Mesendoderm (in vitro differentiated cells): ENCODE data around the gene BMI1.
A peak's percentile ranks its signal among the peaks of the same experiment; 100 is the strongest.

Experiments
- DNase-seq: peaks from one replicate; pipeline ENCODE4 v3.0.0; 2013
- H2AK5ac ChIP-seq: 2 replicates; pipeline ENCODE4 v1.6.1; 2013; ENCODE audit warnings: low read length, inconsistent platforms
- H2BK120ac ChIP-seq: 2 replicates; pipeline ENCODE4 v1.6.1; 2013; ENCODE audit warnings: low read depth, mild to moderate bottlenecking, low read length, moderate library complexity, mixed read lengths
- H2BK15ac ChIP-seq: replicated peaks from 2 replicates; pipeline ENCODE4 v1.6.1; 2013; ENCODE audit warnings: low read depth, mild to moderate bottlenecking, moderate library complexity
- H2BK5ac ChIP-seq: 2 replicates; pipeline ENCODE4 v1.6.1; 2013; ENCODE audit warnings: low read length, inconsistent platforms
- H3K18ac ChIP-seq: 2 replicates; pipeline ENCODE4 v1.6.1; 2013; ENCODE audit warnings: mild to moderate bottlenecking, low read length, mixed read lengths
- H3K23ac ChIP-seq: one replicate; pipeline ENCODE4 v1.6.1; 2013; ENCODE audit warnings: low read length
- H3K27ac ChIP-seq: 2 replicates; pipeline ENCODE4 v1.5.1; 2013; ENCODE audit warnings: low read depth, mild to moderate bottlenecking, inconsistent platforms, low read length, moderate library complexity
- H3K27me3 ChIP-seq: 2 replicates; pipeline ENCODE4 v1.6.1; 2013; ENCODE audit warnings: low read length, control low read depth, mild to moderate bottlenecking, inconsistent platforms; ENCODE audit not compliant: insufficient read depth, poor library complexity
- H3K36me3 ChIP-seq: 2 replicates; pipeline ENCODE4 v1.6.1; 2013; ENCODE audit warnings: low read length, inconsistent platforms; ENCODE audit not compliant: control insufficient read depth, insufficient read depth
- H3K4ac ChIP-seq: one replicate; pipeline ENCODE4 v1.6.1; 2013; ENCODE audit warnings: low read depth, mild to moderate bottlenecking, low read length, moderate library complexity
- H3K4me1 ChIP-seq: 2 replicates; pipeline ENCODE4 v1.6.1; 2013; ENCODE audit warnings: low read depth, low read length, inconsistent platforms; ENCODE audit not compliant: control insufficient read depth
- H3K4me2 ChIP-seq: 2 replicates; pipeline ENCODE4 v1.6.1; 2013; ENCODE audit warnings: low read length
- H3K4me3 ChIP-seq: 2 replicates; pipeline ENCODE4 v1.5.1; 2013; ENCODE audit warnings: mild to moderate bottlenecking, low read length
- H3K56ac ChIP-seq: one replicate; pipeline ENCODE4 v1.6.1; 2013; ENCODE audit warnings: low read length
- H3K79me1 ChIP-seq: 2 replicates; pipeline ENCODE4 v1.6.1; 2013; ENCODE audit warnings: low read length, inconsistent platforms
- H3K79me2 ChIP-seq: 2 replicates; pipeline ENCODE4 v1.6.1; 2013; ENCODE audit warnings: mild to moderate bottlenecking, low read length; ENCODE audit not compliant: control insufficient read depth, insufficient read depth
- H3K9ac ChIP-seq: 2 replicates; pipeline ENCODE4 v1.6.1; 2013; ENCODE audit warnings: low read length, inconsistent platforms
- H4K5ac ChIP-seq: one replicate; pipeline ENCODE4 v1.6.1; 2013; ENCODE audit warnings: low read length
- H4K8ac ChIP-seq: one replicate; pipeline ENCODE4 v1.6.1; 2013; ENCODE audit warnings: low read depth, mild to moderate bottlenecking, control low read depth, low read length, moderate library complexity
- WGBS: extraction: QIAGEN DNeasy Blood & Tissue Kit; methylation state at CpG from one replicate; pipeline ENCODE4 v1.1.7; 2013; ENCODE audit warnings: low lambda C conversion rate, missing lambda C conversion rate; ENCODE audit not compliant: insufficient coverage; ENCODE audit errors: extremely low coverage; 5-methylcytosine and 5-hydroxymethylcytosine counted together

BMI1 gene

GRCh38 chr10:22368402-22368801 lies 47.5 kb downstream of the BMI1 start:
- no peak for DNase-seq
- no peak overlapping the region for H2BK5ac ChIP-seq
- H3K36me3 ChIP-seq = no peaks in the 10 kb centered on the region
- no peaks in the 10 kb centered on the region for H3K4me1 ChIP-seq
- no peak overlapping the region for H3K4me2 ChIP-seq
- no peak overlapping the region for H2BK120ac ChIP-seq
- no peaks in the 10 kb centered on the region for H3K79me2 ChIP-seq
- no peak overlapping the region for H3K4ac ChIP-seq
- no CpG with 5 or more reads among the region's 4 CpGs for WGBS
- no peak overlapping the region for H4K5ac ChIP-seq
- H3K9ac ChIP-seq = no peak overlapping the region
- H3K27me3 ChIP-seq = no peaks in the 10 kb centered on the region
- H2BK15ac ChIP-seq = no peak overlapping the region
- H4K8ac ChIP-seq = no peak overlapping the region
- H3K18ac ChIP-seq = no peak overlapping the region
- no peak overlapping the region for H3K56ac ChIP-seq
- no peak overlapping the region for H3K23ac ChIP-seq
- H3K79me1 ChIP-seq = no peaks in the 10 kb centered on the region
- H3K27ac ChIP-seq = no peak overlapping the region
- no peak overlapping the region for H2AK5ac ChIP-seq
- no peak overlapping the region for H3K4me3 ChIP-seq

- no CpG with 5 or more reads among the region's 2 CpGs for WGBS
- H3K27ac ChIP-seq = no peak overlapping the region
- no peak overlapping the region for H3K18ac ChIP-seq
- no peak overlapping the region for H2AK5ac ChIP-seq
- no peak overlapping the region for H3K4ac ChIP-seq
- H3K36me3 ChIP-seq = no peaks in the 10 kb centered on the region
- no peak for DNase-seq
- no peak overlapping the region for H4K8ac ChIP-seq
- no peak overlapping the region for H3K9ac ChIP-seq
- no peaks in the 10 kb centered on the region for H3K27me3 ChIP-seq
- no peaks in the 10 kb centered on the region for H3K79me1 ChIP-seq
- no peaks in the 10 kb centered on the region for H3K79me2 ChIP-seq
- no peak overlapping the region for H2BK15ac ChIP-seq
- no peak overlapping the region for H3K23ac ChIP-seq
- H4K5ac ChIP-seq = no peak overlapping the region
- H3K4me3 ChIP-seq = no peak overlapping the region
- H2BK120ac ChIP-seq = no peak overlapping the region
- no peak overlapping the region for H2BK5ac ChIP-seq
- no peaks in the 10 kb centered on the region for H3K4me1 ChIP-seq
- no peak overlapping the region for H3K4me2 ChIP-seq
- no peak overlapping the region for H3K56ac ChIP-seq
Observed at GRCh38 chr10:22368981-22369380, 48.1 kb downstream of the BMI1 start.

- Histone ChIP-seq H3K9ac (no peak overlapping the region), H4K8ac (no peak overlapping the region), H3K4me2 (no peak overlapping the region), H2BK5ac (no peak overlapping the region), H3K79me1 (no peaks in the 10 kb centered on the region), H3K4ac (no peak overlapping the region), H3K27ac (no peak overlapping the region), H3K23ac (no peak overlapping the region), H3K56ac (no peak overlapping the region), H3K36me3 (no peaks in the 10 kb centered on the region), H3K27me3 (no peaks in the 10 kb centered on the region), H3K79me2 (no peaks in the 10 kb centered on the region), H2BK15ac (no peak overlapping the region), H3K4me1 (no peaks in the 10 kb centered on the region), H4K5ac (no peak overlapping the region), H2AK5ac (no peak overlapping the region), H2BK120ac (no peak overlapping the region), H3K4me3 (no peak overlapping the region), H3K18ac (no peak overlapping the region)
- no CpG with 5 or more reads among the region's 5 CpGs for WGBS
- peak; percentile 20 for DNase-seq
Observed at GRCh38 chr10:22369434-22370072, 48.7 kb downstream of the BMI1 start.

DNA sequence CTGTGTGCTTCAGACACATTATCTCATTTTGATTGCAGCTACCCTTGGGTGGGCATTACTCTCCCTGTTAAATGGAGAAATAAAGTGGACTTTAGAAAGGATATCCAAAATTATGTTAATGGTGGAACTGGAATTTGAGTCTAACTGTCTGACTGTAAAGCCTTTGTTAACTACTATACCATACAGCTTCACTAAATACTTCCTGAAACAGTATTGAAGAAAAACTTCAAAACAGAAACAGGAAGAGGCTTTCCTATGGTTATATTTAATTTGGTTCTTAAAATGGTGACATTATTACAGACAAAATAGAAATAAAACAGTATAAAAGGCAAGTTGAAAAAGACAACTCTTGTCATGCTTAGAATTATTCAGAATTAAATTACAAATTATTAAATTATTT lies 49.4 kb downstream of the BMI1 start:
- no peak overlapping the region for H3K4me2 ChIP-seq
- H3K9ac ChIP-seq = no peak overlapping the region
- no peak overlapping the region for H2BK120ac ChIP-seq
- no peaks in the 10 kb centered on the region for H3K4me1 ChIP-seq
- H3K4ac ChIP-seq = no peak overlapping the region
- H4K5ac ChIP-seq = no peak overlapping the region
- H3K79me1 ChIP-seq = no peaks in the 10 kb centered on the region
- no peak overlapping the region for H4K8ac ChIP-seq
- no peak overlapping the region for H2BK5ac ChIP-seq
- H3K4me3 ChIP-seq = no peak overlapping the region
- H3K79me2 ChIP-seq = no peaks in the 10 kb centered on the region
- no peaks in the 10 kb centered on the region for H3K27me3 ChIP-seq
- H3K23ac ChIP-seq = no peak overlapping the region
- H2AK5ac ChIP-seq = no peak overlapping the region
- no peak for DNase-seq
- no peak overlapping the region for H2BK15ac ChIP-seq
- H3K36me3 ChIP-seq = no peaks in the 10 kb centered on the region
- H3K56ac ChIP-seq = no peak overlapping the region
- no peak overlapping the region for H3K18ac ChIP-seq
- no peak overlapping the region for H3K27ac ChIP-seq

DNA sequence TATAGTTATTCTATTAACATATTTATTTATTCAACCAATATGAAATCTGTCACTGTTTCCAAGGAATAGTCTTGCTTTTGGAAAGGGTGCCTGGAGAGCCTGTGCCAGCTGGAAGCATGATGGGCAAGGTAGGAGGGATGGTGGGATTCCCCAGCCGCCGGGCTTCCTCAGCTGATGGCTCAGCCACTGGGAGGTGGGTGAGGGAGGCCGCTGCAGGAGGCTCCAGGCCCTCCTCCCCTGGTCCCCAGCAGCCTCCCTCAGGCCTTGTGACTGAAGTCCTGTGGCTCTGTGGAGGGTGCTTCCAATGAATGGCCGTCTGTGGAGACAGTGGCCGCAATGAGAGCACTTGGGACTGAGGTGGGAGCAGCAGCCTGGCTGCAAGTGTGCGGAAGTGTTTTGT lies 51.4 kb downstream of the BMI1 start:
- no peak overlapping the region for H3K4ac ChIP-seq
- no peak overlapping the region for H3K4me2 ChIP-seq
- H2BK5ac ChIP-seq = no peak overlapping the region
- H3K36me3 ChIP-seq = no peaks in the 10 kb centered on the region
- no peak overlapping the region for H3K56ac ChIP-seq
- H3K27ac ChIP-seq = no peak overlapping the region
- no peaks in the 10 kb centered on the region for H3K4me1 ChIP-seq
- H4K5ac ChIP-seq = no peak overlapping the region
- H4K8ac ChIP-seq = no peak overlapping the region
- H3K27me3 ChIP-seq = no peaks in the 10 kb centered on the region
- H2BK15ac ChIP-seq = no peak overlapping the region
- WGBS = no CpG with 5 or more reads among the region's 6 CpGs
- no peak overlapping the region for H3K9ac ChIP-seq
- H3K23ac ChIP-seq = no peak overlapping the region
- H3K18ac ChIP-seq = no peak overlapping the region
- no peak overlapping the region for H2BK120ac ChIP-seq
- no peaks in the 10 kb centered on the region for H3K79me1 ChIP-seq
- H2AK5ac ChIP-seq = no peak overlapping the region
- DNase-seq = no peak
- H3K79me2 ChIP-seq = no peaks in the 10 kb centered on the region
- H3K4me3 ChIP-seq = no peak overlapping the region

DNA sequence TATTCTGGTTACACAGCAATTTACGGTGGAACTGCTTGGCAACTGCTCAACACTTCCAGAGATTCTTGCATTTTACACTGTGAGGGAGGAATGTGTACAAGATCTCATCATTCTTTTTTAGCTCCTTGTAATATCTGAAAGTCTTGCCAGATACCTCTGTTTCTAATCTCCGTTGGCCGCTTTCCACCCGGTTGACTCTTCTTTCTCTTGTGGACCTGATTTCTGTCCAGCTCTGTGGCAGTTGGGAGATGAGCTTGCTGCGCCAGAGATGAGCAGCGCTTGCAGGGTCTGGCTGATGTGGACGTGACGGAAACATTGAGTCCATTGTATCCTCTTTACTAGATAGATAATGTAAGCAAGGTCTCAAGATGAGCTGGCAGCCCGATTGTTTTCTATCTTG lies 52.0 kb downstream of the BMI1 start:
- no peak overlapping the region for H3K56ac ChIP-seq
- no peak overlapping the region for H3K9ac ChIP-seq
- no peak overlapping the region for H3K23ac ChIP-seq
- no peak overlapping the region for H4K5ac ChIP-seq
- H3K4me2 ChIP-seq = no peak overlapping the region
- no peak overlapping the region for H3K27ac ChIP-seq
- no peaks in the 10 kb centered on the region for H3K79me2 ChIP-seq
- H2BK120ac ChIP-seq = no peak overlapping the region
- H3K4me3 ChIP-seq = no peak overlapping the region
- no peak overlapping the region for H2BK5ac ChIP-seq
- no peak overlapping the region for H4K8ac ChIP-seq
- no peaks in the 10 kb centered on the region for H3K27me3 ChIP-seq
- H3K4me1 ChIP-seq = no peaks in the 10 kb centered on the region
- no peak overlapping the region for H2AK5ac ChIP-seq
- WGBS = no CpG with 5 or more reads among the region's 9 CpGs
- H3K18ac ChIP-seq = no peak overlapping the region
- no peaks in the 10 kb centered on the region for H3K36me3 ChIP-seq
- H2BK15ac ChIP-seq = no peak overlapping the region
- no peak for DNase-seq
- H3K79me1 ChIP-seq = no peaks in the 10 kb centered on the region
- H3K4ac ChIP-seq = no peak overlapping the region
